LNCaP clone FGC (cell line): Measurements from ENCODE around the gene PKD2.
"Not testable (repeated sequence)": the region's sequence is repeated elsewhere in the genome, so short reads cannot be mapped to it uniquely, and the experiment has no call there.

Source experiments
- DNase-seq: peaks from one replicate; pipeline ENCODE4 v3.0.0-alpha.2; 2011; ENCODE audit warnings: low read depth
- H3K4me3 ChIP-seq: 2 replicates; pipeline ENCODE4 v1.5.1; 2011; ENCODE audit warnings: mild to moderate bottlenecking, low read depth, low read length, control low read depth
- TF ChIP-seq, protein P1 (sequence below): IDR thresholded peaks from 2 replicates; pipeline ENCODE4 v1.5.1; 2012; ENCODE audit warnings: mild to moderate bottlenecking; ENCODE audit not compliant: control insufficient read depth, insufficient read depth; ENCODE audit errors: extremely low read depth

The PKD2 gene

DNA sequence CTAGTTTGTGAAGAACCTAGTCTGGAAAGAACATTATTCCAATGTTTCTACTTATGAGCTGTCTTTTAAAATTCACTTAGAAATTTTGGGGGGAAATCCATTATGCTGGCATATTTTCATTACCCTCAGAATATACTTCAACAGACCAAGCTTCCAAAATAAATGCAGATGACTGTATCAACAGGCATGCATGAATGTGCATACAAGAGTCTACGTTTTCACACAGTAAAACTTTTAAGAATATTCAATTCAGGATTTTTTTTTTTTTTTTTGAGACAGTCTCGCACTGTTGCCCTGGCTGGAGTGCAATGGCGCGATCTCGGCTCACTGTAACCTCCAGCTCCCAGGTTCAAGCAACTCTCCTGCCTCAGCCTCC, 101.3 kb downstream of the PKD2 start:
- TF ChIP-seq, protein P1, sequence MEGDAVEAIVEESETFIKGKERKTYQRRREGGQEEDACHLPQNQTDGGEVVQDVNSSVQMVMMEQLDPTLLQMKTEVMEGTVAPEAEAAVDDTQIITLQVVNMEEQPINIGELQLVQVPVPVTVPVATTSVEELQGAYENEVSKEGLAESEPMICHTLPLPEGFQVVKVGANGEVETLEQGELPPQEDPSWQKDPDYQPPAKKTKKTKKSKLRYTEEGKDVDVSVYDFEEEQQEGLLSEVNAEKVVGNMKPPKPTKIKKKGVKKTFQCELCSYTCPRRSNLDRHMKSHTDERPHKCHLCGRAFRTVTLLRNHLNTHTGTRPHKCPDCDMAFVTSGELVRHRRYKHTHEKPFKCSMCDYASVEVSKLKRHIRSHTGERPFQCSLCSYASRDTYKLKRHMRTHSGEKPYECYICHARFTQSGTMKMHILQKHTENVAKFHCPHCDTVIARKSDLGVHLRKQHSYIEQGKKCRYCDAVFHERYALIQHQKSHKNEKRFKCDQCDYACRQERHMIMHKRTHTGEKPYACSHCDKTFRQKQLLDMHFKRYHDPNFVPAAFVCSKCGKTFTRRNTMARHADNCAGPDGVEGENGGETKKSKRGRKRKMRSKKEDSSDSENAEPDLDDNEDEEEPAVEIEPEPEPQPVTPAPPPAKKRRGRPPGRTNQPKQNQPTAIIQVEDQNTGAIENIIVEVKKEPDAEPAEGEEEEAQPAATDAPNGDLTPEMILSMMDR = no peak
- no peak overlapping the region for H3K4me3 ChIP-seq
- no peak for DNase-seq

DNA sequence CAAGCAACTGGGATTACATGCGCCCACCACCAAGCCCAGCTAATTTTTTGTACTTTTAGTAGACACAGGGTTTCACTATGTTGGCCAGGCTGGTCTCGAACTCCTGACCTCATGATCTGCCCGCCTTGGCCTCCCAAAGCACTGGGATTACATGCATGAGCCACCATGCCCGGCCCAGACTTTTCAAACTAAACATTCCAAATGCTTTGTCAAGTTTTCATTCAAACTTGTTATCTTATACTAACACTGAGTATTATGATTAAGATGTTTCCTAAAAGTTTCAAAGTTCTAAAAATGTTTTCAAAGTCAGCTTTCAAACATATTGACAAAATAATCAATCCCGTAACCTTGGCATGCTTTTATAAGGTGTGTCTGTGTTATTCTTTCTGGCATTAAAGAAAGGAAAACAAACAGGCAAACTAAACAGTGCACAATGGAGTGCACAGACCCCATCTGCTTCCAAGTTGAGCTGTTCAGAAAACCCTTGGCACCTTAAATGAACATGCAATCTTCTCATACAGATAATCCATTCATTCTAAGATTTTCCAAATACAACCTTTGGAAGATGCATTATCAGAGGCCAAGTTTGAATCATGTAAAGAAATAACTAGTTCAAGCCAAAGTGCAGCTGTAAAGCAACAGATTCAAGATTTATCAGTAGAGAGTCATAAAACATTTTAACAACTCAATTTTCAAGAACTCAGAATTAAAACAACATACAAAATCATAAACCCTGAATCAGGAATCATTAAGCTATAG, 101.9 kb downstream of the PKD2 start:
- DNase-seq = no peak
- TF ChIP-seq, protein P1 = no peak
- no peak overlapping the region for H3K4me3 ChIP-seq

DNA sequence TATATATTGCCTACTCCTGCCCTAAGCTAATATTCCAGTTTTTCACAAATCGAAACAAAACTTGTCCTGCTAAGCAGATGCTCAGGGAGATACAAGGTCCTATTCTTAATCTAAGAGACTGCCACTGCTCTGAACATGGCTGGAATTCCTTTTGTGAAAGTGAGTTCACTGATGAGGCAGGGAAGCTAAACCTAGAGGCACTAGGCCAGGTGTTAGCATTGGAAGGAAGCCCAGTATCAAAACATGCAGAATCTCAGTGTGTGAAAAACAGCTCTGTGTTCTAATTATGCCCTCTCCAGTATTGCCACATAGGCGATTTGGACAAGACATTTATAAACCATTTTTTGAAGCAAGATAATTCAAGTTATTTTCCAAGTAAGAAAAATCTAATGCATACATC, 103.4 kb downstream of the PKD2 start:
- no peak for DNase-seq
- TF ChIP-seq, protein P1 = no peak

DNA sequence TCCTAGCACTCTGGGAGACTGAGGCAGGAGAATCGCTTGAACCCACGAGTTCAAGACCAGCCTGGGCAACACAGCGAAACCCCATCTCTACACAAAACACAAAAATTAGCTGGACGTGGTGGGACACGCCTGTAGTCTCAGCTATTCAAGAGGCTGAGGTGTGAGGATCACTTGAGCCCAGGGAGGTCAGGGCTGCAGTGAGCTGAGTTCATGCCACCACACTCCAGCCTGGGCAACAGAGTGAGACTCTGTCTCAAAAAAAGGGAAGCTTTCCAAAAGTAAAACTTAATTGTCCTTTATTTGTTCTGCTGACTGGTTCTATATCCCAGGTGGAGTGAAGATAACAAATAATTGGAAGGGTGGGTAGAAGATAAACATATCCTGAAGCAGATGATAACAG, 105.4 kb downstream of the PKD2 start:
- no peak for DNase-seq
- H3K4me3 ChIP-seq = no peak overlapping the region
- TF ChIP-seq, protein P1 = no peak

More for the DNA sequence above, 103.4 kb downstream of the PKD2 start:
- H3K4me3 ChIP-seq = no peak overlapping the region

DNA sequence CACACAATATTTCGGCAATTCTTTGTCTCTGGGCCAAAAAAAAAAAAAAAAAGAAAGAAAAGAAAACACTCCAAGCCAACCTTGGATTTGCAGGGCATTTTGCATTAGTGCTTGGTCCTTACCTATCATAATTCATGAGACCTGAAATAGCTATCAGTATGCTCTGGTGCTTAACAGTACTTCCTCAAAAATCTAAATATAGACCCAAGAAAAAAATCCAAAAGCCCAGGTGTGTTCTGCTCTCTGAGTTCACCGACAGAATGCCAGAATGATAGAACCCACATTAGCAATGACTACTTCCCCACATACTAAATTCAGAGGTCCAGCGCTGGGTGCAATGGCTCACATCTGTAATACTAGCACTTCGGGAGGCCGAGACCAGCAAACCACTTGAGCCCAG, 108.2 kb downstream of the PKD2 start:
- TF ChIP-seq, protein P1 = no peak
- H3K4me3 ChIP-seq = no peak overlapping the region
- DNase-seq = no peak

DNA sequence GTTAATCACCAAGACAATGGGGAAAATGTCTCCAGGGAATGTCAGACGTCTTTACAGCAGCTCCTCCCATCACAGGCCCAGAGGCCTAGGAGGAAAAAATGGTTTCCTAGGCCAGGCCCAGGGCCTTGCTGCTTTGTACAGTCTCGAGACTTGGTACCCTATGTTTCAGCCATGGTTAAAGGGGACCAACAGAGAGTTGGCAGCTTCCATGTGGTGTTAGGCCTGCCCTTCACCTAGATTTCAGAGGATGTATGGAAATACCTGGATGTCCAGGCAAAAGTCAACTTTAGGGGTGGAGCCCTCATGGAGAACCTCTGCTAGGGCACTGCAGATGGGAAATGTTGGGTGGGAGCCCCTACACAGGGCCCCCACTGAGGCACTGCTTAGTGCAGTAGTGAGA, 112.5 kb downstream of the PKD2 start:
- TF ChIP-seq, protein P1 = no peak
- no peak for DNase-seq
- H3K4me3 ChIP-seq = no peak overlapping the region

DNA sequence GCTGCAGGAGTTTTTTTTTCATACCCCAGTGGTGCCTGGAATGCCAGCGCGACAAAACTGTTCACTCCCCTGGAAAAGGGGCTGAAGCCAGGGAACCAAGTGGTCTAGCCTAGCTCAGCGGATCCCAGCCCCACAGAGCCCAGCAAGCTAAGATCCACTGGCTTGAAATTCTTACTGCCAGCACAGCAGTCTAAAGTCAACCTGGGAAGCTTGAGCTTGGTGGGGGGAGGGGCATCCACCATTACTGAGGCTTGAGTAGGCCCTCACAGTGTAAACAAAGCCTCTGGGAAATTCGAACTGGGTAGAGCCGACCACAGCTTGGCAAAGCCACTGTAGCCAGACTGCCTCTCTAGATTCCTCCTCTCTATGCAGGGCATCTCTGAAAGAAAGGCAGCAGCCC, 114.8 kb downstream of the PKD2 start:
- DNase-seq, H3K4me3 ChIP-seq: not testable (repeated sequence)
